ENCODE measurements around the gene MED25. TPM values are rescaled to one million over a fixed set of nuclear protein-coding genes. Genes with fewer than 3 reads are reported as not detected.

The MED25 gene
- total RNA-seq, 2 experiments from 2014 or later = 65.3 to 67.9 TPM

DNA sequence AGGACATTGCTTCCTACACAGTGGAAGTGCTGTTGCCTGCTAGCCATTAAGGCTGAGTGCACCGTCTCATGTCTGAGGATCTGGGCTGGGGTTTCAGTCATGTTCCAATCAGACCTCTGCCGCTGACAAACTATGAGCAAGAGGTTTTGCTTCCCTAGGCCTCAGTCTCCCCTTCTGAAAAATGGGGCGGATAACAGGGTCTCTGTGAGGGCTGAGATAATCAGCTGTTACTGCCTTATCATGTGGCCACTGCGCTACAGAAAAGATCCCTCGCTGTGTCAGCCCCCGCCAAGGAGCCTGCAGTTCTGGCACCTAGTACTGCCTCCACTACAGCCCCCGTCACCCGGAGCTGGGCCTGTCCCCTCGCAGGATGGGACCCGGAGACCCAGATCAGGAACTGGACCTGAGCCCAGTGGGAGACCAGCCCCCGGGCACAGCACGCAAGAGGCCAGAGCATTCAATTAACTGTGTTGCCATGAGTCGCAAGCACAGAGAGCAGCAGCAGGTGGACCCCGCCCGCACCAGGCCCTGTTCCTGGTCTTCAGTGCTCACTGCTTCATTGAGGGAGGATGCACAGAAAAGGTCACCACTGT is 52.3 kb downstream of the MED25 start:
- Mint-ChIP-seq H3K27me3 (no peaks in the 10 kb centered on the region), H3K4me3 (no peak overlapping the region), H3K4me1 (peaks cover 46% of the 10 kb centered on the region), H3K9me3 (no peaks in the 10 kb centered on the region), H3K36me3 (ENCODE audit: low read depth) (peaks cover 20% of the 10 kb centered on the region), H3K27ac (no peak overlapping the region)
- CTCF ChIA-PET = no interaction called here
- DNase-seq = no peak
- POLR2A ChIA-PET = interaction anchor here (1.3 to 4.9 kb wide), 4 partner anchors 19 to 59 kb away, joined by 4 to 48 read pairs (median 7); partner anchors contain the start of genes ATF5, NUP62 and PTOV1

DNA sequence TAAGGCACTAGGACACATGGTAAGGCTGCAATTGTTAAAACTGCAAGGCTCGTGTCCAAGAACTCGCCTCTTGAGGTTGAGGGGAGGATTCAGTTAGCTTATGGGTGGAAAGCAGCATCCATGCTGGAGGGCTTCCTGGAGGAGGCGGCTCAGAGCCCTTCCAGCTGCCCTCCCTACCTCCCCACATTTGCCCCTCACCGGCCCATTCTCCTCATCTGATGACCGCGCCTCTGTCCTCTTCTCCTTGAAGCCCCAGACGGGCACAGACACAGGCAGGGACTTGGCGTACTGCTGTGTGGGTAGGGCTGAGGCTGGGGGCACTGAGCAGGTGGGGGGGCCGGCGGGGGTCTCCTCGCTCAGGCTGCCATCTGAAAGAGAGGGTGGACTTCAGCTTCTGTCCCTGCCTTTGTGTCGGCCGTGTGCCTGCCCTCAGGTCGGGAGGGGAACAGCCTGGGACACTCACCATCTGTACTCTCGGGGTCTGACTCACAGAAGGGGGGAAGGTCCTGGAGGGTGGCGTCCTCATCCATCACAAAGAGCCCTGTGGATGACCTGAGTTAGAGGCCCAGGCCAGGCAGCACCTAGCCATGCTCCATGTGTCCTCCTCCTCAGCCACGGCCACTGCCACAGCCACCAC is 53.4 kb downstream of the MED25 start:
- CTCF ChIA-PET = no interaction called here
- POLR2A ChIA-PET = no interaction called here
- Mint-ChIP-seq H3K4me3 (peak overlapping the region; percentile 49), H3K9me3 (no peaks in the 10 kb centered on the region), H3K4me1 (peaks cover 38% of the 10 kb centered on the region), H3K27me3 (no peaks in the 10 kb centered on the region), H3K27ac (peak overlapping the region; percentile 73), H3K36me3 (ENCODE audit: low read depth) (peaks cover 13% of the 10 kb centered on the region)
- DNase-seq = no peak

DNA sequence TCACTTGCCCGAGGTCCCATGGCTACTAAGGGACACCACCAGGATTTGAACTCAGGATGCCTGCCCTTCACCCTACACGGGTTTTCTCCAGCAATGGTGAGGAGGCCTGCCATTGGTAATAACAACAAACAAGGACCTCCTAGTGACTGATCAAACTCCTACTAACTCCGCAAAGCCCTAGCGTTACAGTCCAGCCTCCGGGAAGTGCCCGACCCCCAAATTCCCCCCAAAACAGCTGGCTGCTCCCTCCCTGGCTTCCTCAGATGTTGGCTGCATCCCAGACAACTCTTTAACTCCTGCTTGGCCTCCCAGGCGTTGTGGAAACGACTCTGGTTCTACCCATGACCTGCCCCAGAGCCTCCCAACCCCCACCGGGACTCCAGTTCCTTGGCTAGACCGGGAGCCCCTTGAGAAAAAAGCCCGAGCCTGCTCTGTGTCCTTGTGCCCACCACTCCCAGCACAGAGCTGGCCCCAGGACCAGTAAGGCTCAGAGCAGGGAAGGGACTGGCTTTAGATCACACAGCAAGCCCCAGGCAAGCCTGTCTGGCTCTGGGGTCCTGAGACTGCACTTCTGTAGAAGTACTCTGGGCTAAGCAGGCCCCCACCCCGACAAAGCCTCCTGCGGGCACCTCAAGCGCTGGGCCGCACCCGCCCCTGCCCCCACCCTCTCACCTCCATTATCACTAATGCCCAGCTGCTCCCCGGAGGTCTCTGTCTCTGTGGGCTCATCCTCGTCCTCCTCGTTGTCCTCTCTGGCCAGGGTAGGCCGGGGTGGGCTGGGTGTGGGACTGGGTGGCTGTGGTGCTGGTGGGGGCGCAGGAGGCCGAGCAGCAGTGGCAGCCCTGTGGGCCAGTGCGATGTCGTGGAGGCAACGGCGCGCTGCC is 54.4 kb downstream of the MED25 start:
- ChIA-PET CTCF (no interaction called here), POLR2A (no interaction called here)
- H3K36me3 Mint-ChIP-seq (ENCODE audit: low read depth) = peaks cover 7% of the 10 kb centered on the region
- no peaks in the 10 kb centered on the region for H3K9me3 Mint-ChIP-seq
- H3K27ac Mint-ChIP-seq = peak overlapping the region; percentile 73
- H3K27me3 Mint-ChIP-seq = no peaks in the 10 kb centered on the region
- DNase-seq = no peak
- H3K4me3 Mint-ChIP-seq = no peak overlapping the region
- H3K4me1 Mint-ChIP-seq = peaks cover 34% of the 10 kb centered on the region

DNA sequence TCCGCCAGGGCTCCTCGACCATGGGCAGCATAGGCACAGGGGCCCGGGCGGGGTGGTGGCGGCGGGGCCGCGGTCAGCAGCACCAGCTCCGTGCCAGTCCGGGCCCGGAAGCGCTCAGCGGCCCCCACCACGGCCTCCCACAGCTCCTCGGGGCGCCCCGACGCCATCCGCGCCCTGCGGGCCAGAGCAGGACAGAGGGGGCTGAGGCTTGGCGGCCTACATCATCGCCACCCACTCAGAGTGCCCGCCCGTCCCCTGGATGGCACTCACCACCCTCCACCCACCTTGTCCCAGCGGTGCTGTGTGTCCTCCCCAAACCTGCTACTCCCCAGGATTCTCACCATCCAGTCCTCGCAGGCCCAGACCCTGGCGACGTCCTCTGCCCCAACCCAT is 55.0 kb downstream of the MED25 start:
- no peak overlapping the region for H3K27ac Mint-ChIP-seq
- peaks cover 37% of the 10 kb centered on the region for H3K4me1 Mint-ChIP-seq
- H3K27me3 Mint-ChIP-seq = no peaks in the 10 kb centered on the region
- ChIA-PET CTCF (no interaction called here), POLR2A (no interaction called here)
- DNase-seq = no peak
- H3K9me3 Mint-ChIP-seq = no peaks in the 10 kb centered on the region
- H3K36me3 Mint-ChIP-seq (ENCODE audit: low read depth) = peaks cover 9% of the 10 kb centered on the region
- no peak overlapping the region for H3K4me3 Mint-ChIP-seq

DNA sequence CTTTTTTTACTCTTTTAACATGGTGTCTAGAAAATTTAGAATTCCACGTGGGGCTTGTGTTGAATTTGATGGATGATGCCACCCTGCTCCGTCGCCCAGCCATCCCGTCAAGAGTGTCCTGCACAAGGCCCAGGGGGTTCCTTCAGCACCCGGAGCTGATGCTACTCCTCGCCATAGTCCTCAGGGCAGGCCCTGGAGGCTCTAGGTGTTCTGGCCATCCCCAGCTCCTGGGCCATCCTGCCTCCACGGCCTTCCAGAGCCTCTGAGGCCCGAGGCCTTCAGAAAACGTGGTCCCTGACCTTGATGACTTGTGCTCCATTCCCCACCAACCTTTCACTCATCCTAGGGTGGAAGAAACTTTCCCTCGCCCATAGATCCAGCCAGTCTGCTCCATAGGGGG is 55.7 kb downstream of the MED25 start:
- Mint-ChIP-seq H3K27me3 (no peaks in the 10 kb centered on the region), H3K4me1 (peaks cover 44% of the 10 kb centered on the region), H3K36me3 (ENCODE audit: low read depth) (peaks cover 12% of the 10 kb centered on the region), H3K4me3 (no peak overlapping the region), H3K9me3 (no peaks in the 10 kb centered on the region), H3K27ac (no peak overlapping the region)
- ChIA-PET CTCF (no interaction called here), POLR2A (no interaction called here)
- DNase-seq = no peak

DNA sequence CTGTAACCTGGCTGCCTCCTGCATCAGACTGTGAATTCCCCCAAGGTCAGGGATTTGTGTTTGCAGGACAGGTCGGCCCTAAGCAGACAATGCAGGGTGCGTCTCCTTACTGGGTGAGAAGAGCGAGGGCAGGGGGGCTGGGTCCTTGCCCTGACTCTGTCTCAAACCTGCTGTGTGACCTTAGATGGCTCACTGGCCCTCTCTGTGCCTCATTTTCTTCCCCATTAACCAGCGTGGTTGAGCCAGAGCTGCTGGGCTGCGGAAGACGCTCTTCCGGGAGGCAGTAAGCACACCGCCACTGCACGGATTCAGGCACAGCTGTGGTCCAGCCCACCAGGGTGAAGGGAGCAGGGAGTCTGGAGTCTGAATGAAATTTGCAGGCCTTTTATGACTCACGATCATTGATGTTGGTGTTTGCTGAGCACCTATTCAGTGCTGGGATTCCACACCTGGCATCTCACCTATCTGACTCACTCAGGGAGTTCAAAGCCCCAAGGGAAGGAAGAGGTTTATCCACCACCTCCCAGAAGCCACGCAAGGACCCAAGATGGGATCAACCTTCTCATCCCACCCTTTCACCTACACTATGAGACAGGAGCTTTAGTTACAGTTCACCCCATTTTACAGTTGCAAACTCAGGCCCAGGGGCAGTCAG is 56.5 kb downstream of the MED25 start:
- Mint-ChIP-seq H3K9me3 (no peaks in the 10 kb centered on the region), H3K36me3 (ENCODE audit: low read depth) (peaks cover 19% of the 10 kb centered on the region), H3K4me1 (peaks cover 51% of the 10 kb centered on the region), H3K27ac (peak overlapping the region; percentile 36), H3K27me3 (no peaks in the 10 kb centered on the region), H3K4me3 (no peak overlapping the region)
- POLR2A ChIA-PET = interaction anchor here (3.4 kb wide), 1 partner anchor 9 kb away, joined by 18 read pairs; no protein-coding TSS in a partner anchor
- no peak for DNase-seq
- CTCF ChIA-PET = no interaction called here

DNA sequence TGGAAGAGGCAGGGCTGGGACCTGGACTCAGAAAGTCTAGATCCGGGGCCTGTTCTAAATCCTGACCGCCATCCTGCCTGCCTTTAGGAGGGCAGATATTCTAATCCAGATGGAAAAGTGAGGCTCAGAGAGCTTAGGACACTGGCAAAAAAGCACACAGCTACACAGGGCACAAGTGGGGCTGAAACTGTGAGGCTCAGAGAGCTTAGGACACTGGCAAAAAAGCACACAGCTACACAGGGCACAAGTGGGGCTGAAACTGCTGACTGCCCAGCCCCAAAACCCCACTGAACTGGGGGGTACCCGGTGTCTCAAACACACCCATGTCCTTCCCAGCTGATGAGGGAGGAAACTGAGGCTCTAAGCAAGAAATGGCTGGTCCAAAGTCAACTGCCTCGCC is 57.1 kb downstream of the MED25 start:
- DNase-seq = no peak
- POLR2A ChIA-PET = interaction anchor here (2.5 to 3.4 kb wide), 3 partner anchors 10 to 62 kb away, joined by 8 to 39 read pairs (median 18); partner anchors contain the start of genes ATF5, FUZ and NUP62
- CTCF ChIA-PET = no interaction called here
- Mint-ChIP-seq H3K27ac (no peak overlapping the region), H3K4me3 (no peak overlapping the region), H3K27me3 (no peaks in the 10 kb centered on the region), H3K36me3 (ENCODE audit: low read depth) (peaks cover 21% of the 10 kb centered on the region), H3K9me3 (no peaks in the 10 kb centered on the region), H3K4me1 (peaks cover 51% of the 10 kb centered on the region)

DNA sequence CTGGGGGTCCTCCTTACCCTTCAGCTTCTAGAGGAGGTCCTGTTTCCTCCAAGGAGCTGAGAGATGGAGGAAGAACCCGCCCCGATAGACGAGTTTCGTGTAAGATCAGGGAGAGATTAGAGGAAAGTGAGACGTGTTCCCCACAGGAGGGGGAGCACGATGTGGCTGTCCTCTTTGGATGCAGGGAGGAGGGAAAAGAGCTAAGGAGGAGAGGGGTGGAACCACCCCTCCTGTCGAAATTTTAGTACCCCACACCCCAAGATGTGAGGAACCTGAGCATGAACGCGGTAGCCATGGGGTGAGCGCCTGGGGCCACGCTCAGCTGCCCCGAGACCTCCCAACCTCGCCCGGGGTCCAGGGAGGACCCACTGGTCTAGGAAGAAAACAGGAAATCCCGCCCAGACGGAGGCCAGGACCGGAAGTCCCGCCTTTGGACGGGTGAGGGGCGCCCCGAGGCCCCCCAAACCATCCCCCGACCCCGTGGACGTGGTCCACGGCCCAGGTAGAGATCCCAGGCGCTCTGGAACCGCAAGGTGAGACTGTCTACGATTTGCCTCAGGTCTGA is 57.9 kb downstream of the MED25 start:
- Mint-ChIP-seq H3K27me3 (no peaks in the 10 kb centered on the region), H3K36me3 (ENCODE audit: low read depth) (peaks cover 28% of the 10 kb centered on the region), H3K9me3 (no peaks in the 10 kb centered on the region), H3K4me1 (peaks cover 43% of the 10 kb centered on the region), H3K4me3 (no peak overlapping the region), H3K27ac (no peak overlapping the region)
- CTCF ChIA-PET = no interaction called here
- POLR2A ChIA-PET = interaction anchor here (0.8 to 3.4 kb wide), 9 partner anchors 8 to 380 kb away, joined by 3 to 39 read pairs (median 8); partner anchors contain the start of genes ATF5, FUZ, IL4I1 and MED25
- DNase-seq = peak; percentile 67

DNA sequence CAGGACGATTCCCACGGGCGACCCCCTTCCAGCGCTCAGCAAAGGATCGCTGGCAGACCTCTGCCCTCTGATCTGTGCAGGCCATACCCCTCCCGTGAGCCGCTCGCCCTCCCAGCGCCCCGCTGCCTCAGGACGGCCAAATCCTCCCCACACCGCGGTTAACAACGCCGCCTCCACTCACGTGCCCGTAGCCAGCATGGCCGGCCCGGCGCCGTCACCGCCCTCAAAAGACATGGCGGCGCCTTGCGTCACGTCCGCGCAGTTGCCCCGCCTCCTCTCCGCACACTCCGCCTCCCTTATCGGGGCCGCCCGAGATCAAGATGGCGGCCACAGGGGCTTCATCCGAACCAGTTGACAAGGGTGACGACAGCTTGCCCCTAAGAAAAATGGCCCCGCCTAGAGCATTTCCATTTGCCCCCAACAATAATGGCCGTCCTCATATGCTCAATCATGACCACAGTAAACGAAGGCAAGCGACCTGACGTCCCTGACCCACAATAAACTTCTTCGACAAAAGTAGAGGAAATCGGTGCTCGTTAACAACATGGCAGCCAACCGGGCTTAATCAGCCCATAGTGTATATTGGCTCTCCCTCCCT is 58.4 kb downstream of the MED25 start:
- no peaks in the 10 kb centered on the region for H3K27me3 Mint-ChIP-seq
- H3K4me3 Mint-ChIP-seq = no peak overlapping the region
- H3K9me3 Mint-ChIP-seq = no peaks in the 10 kb centered on the region
- ChIA-PET CTCF (interaction anchor here (1.0 kb wide), 1 partner anchor 9 kb away, joined by 3 read pairs; the partner anchor contains the start of gene PNKP), POLR2A (interaction anchor here (0.7 to 3.4 kb wide), 18 partner anchors 7 to 381 kb away, joined by 3 to 39 read pairs (median 6); partner anchors contain the start of genes ATF5, FUZ, IL4I1 and MED25)
- H3K27ac Mint-ChIP-seq = no peak overlapping the region
- H3K4me1 Mint-ChIP-seq = peaks cover 39% of the 10 kb centered on the region
- peaks cover 33% of the 10 kb centered on the region for H3K36me3 Mint-ChIP-seq (ENCODE audit: low read depth)
- peak; percentile 99 for DNase-seq

DNA sequence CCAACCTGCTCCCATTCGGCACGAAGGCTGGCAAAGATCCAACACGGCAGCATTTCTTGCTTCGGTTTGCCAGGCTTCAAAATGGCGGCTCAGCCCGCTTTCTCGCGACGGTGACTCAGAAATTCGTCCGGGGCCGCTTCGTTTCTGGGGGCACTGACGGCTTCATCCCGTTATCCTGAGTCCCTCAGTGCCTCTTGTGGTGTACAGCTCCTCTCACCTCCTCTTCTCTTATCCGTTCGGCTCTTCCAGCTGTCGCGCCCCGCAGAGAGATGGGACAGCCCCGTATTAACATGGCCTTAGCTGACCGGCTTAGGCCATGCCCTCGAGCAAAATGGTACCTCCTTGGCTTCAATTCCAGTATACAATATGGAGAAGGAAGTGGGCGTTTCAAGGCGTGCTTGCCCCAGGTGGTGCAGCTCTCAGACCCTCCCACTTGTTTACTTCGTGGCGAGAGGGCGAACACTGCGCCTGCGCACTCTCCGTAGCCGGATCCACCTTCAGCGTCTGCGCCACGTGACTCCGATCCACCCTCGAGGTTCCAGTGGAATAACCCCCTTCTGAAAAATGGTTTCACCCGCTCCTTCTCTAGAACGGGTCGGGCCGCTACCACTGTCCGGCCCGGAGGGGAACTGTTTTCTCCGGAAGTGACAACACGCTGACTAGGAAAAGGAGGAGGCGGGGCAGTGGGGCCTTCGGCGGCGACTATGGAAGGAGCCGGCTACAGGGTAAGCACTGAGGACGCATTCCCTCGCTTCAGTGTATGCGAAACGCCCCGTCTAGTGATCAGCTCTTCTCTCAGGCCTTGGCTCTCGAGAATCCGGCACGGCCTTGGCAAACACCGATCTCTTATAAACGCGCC is 59.2 kb downstream of the MED25 start, which contains the start of the genes AKT1S1 and TBC1D17:
AKT1S1 (minus strand) TSS at position 336 of the 859 bp plus-strand sequence. CDS start 4,060 bp downstream, outside the sequence.
TBC1D17 (plus strand) TSS at position 683 of the 859 bp plus-strand sequence; CDS start at position 705, 22 bp downstream.
- Mint-ChIP-seq H3K27ac (no peak within 1 kb of the TSS), H3K4me1 (peaks cover 32% of the 10 kb centered on the region), H3K36me3 (ENCODE audit: low read depth) (peaks cover 32% of the 10 kb centered on the region), H3K4me3 (no peak within 1 kb of the TSS), H3K9me3 (no peaks in the 10 kb centered on the region), H3K27me3 (no peaks in the 10 kb centered on the region)
- ChIA-PET POLR2A (interaction anchor here (0.7 to 3.4 kb wide), 17 partner anchors 8 to 381 kb away, joined by 3 to 39 read pairs (median 7); partner anchors contain the start of genes ATF5, FUZ, IL4I1 and MED25), CTCF (interaction anchor here (1.0 kb wide), 1 partner anchor 9 kb away, joined by 3 read pairs; the partner anchor contains the start of gene PNKP)
- DNase-seq = peak; percentile 99

Data from activated CD4-positive, alpha-beta memory T cell treated with anti-CD3 and anti-CD28 coated beads, Interleukin-2, amount 10 ng/mL, durations not matched to agents 7 days and 5 days (primary cell).